ENCODE measurements around the gene CACNA1E. TPM values are rescaled to one million over a fixed set of nuclear protein-coding genes. Genes with fewer than 3 reads are reported as not detected.

CACNA1E gene
- polyA plus RNA-seq, 1 donor, result 0.32 TPM

DNA sequence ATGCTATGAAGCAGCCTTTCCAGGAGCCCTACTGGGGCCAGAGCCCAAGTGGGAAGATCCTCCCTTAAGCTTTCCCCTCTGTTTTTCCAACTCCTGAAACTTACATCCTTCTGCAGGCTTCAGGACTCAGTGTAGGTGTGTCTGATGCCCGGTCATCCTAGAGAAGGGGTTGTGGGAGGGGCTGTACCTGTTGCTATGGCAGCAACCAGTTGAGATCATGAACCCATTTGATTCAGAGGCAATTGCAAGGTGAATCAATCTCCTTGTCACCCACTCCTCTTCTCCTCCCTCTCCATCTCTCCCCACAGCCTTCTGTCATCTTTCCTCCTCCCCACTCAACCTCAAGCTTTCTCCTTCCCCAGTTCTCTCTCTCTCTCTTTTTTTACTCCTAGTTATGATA is 151.8 kb downstream of the CACNA1E start:
- no peak for DNase-seq (ENCODE audit: low read depth)

GRCh38 chr1:181637998-181638397 is 154.7 kb downstream of the CACNA1E start:
- DNase-seq (ENCODE audit: low read depth), result no peak

GRCh38 chr1:181640956-181641355 is 157.6 kb downstream of the CACNA1E start:
- no peak for DNase-seq (ENCODE audit: low read depth)

DNA sequence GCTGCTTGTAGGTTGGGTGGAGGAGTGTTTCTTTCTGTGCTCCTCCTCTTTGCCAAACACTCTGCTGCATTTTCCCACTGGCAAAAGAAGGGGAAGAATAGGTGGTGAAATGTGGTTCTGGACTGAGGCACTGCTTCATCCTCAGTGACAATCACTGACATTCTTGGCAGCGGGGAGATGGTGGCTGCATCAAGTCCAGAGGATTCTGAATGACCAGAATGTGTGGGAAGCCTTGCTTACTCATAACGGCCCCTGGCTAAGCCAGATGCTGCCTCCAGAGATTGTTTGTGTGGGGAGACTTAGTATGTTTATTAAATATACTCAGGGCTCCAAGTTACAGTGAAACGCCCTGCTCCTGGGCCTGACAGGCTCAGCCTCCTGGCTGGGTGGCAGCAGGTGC is 160.3 kb downstream of the CACNA1E start:
- no peak for DNase-seq (ENCODE audit: low read depth)

DNA sequence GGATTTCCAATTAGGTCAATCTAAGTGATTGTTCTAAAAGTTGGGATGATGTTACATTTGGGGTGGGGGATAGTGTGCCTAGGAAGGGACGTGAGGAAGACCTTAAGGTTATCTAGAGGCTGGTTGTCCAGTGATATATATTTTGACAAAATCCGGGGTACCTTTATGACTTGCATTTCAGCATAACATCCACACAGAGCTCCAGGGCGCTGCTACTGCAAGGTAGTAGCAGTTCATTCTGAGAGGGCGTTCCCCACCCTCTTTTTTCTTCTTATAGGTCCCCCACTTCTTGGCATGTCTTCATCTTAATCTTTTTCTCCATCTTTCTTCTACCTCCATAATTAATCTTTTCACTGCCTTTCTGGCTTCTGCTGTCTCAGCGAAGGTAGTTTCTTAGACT is 161.9 kb downstream of the CACNA1E start:
- DNase-seq (ENCODE audit: low read depth), result no peak

- DNase-seq (ENCODE audit: low read depth), result no peak
Measured at GRCh38 chr1:181646710-181647109, 163.4 kb downstream of the CACNA1E start.

GRCh38 chr1:181647314-181648035 is 164.2 kb downstream of the CACNA1E start:
- no peak for DNase-seq (ENCODE audit: low read depth)

- no peak for DNase-seq (ENCODE audit: low read depth)
Measured at GRCh38 chr1:181651276-181651675, 168.0 kb downstream of the CACNA1E start.

GRCh38 chr1:181655756-181656155 is 172.4 kb downstream of the CACNA1E start:
- no peak for DNase-seq (ENCODE audit: low read depth)

DNA sequence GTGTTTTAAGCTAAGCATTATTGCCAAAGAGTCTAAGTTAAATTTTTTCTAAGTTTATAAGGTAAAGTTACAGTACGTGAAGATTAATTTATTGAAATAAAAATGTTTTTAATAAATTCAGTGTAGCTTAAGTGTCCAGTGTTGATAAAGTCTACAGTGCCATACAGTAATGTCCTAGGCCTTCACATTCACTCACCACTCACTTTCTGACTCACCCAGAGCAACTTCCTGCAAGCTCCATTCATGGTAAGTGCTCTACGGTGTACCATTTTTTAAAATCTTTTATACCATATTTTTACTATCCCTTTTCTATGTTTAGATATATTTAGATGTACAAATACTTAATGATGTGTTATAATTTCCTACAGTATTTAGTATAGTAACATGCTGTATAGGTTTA is 173.2 kb downstream of the CACNA1E start:
- DNase-seq (ENCODE audit: low read depth), result no peak

DNA sequence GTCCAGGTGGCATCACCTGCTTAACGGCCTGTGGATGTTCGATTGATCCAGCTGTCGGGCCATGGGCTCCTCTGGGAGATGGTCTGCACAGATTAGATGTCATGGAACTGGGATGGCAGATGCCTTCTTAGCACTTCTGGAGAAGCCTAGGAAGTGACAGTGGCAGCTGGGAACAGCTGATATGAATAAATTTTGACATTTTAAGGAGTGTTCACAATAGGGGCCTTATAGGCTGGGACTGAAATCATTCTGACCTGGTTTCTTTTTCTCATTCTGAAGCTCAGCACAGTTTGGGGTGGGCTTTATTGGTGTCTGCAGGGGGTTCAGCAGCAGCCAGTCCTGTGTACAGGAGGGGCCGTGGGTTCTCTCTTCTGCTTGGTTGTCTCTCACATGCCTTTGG is 175.3 kb downstream of the CACNA1E start:
- no peak for DNase-seq (ENCODE audit: low read depth)

DNA sequence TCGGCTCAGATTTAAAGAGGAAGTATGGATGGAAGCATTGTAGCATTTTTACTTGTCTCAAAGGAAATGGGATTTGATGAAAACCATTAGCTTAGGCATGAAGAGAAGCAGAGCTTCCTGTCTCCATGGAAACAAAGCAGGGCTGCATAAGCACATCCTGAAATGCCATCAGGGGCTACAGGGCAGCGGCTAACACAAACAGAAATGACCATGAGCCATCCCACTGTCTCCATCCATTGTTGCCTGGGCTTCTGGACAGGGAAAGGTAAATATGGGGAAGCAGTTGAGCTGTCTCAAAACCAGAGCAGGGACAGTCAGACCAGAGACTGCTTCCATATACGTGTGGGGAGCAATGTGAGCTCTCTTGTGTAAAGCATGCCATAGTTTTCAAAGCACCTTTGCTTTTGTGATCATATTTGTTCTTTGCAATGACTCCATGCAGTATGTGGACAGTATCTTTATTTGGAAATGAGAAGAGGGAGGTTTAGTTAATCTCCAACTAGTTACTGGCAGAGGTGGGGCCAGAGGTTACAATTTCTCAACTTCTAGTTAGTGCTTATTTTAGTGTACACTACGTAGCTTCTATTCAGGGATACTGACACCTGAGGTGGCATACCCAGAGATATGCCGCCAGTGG is 176.1 kb downstream of the CACNA1E start:
- no peak for DNase-seq (ENCODE audit: low read depth)

GRCh38 chr1:181660621-181661020 is 177.3 kb downstream of the CACNA1E start:
- DNase-seq (ENCODE audit: low read depth), result no peak

DNA sequence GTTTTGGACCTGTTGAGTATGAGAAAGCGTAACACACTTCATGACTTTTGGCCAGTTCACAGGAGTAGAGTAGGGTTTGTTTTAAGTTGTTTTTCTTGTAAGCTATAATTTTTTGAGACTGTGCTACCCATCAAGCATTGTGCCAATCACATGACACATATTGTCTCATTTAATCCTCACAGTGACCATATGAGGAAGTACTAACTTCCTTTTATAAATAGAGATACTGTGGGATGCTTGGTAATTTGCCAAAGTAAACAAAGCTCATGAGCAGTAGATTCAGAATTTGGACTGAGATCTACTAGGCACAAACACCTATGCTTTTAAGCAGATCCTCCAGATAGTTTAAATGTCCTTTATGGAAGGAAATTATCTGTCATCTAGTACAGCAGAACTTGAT is 178.3 kb downstream of the CACNA1E start:
- DNase-seq (ENCODE audit: low read depth), result no peak

DNA sequence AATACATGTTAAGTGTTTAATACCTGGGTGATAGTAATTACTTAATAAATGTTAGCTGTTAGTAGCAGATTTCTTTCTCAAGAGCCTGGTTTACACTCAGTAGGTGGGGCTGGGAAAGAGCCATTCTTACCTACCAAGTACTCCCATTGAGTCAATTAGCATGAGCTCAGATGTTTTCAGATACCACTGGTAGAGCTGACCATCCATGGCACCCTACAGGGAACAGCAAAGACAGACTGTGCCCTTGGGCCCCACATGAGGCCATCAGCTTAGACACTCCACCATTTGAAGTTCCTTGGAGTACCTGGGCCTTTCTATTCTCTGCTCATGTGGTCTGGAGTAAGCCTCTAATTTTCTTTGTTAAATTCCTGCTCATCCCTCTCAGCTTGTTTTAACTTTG is 179.3 kb downstream of the CACNA1E start:
- DNase-seq (ENCODE audit: low read depth), result no peak

DNA sequence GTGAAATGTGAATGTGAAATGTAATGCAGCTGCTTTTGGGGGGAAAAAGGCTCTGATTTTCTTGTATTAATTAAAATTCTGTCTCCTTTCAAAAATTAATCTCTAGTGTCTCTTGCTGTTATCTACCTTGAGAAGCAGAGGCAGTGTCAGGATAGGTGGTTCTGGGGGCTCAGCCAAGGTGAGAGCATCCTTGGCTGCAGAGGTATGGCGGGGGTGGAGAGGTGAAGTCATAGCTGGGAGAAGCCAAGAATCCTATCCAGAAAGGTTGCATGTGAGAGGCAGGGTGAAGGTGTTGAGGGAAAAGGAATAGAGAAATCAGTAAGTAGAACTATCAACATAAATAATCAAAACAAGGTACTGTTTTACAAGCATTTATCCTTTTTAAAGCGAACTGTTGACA is 181.2 kb downstream of the CACNA1E start:
- no peak for DNase-seq (ENCODE audit: low read depth)

DNA sequence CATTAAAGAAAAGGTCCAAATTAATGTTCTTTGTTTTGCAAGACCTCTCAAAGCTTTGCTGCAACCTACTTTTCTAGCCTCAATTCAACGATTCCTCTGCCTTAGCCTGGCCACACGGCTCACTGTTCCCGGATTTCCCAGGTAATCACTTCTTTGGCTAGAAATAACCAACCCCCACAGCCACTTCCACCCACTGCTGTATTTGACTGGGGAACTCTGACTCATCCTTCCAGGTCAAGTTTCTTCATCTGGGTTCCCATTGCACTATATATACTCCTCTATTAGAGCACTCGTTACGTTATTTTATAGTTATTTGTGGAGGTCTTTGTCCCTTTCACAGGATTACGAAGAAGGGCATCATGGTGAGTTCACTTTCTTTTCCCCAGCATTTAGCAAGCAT is 185.9 kb downstream of the CACNA1E start:
- DNase-seq (ENCODE audit: low read depth), result no peak

GRCh38 chr1:181674617-181675016 is 191.3 kb downstream of the CACNA1E start:
- DNase-seq (ENCODE audit: low read depth), result no peak

- DNase-seq (ENCODE audit: low read depth), result no peak
Measured at GRCh38 chr1:181675091-181675917, 192.0 kb downstream of the CACNA1E start.

DNA sequence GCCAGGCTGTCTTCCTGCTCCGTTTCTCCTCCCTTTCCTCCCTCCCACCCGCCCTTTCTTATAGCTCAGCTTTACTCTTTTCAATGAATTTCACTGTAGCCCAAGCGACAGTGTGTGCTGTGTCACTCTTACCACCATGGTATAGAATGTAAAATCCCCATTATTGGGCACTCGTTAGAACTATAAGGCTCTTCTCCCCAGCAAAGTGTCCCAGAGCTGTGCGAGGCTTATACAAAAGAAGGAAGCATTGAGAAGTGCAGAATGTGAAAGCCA is 192.5 kb downstream of the CACNA1E start:
- DNase-seq (ENCODE audit: low read depth), result no peak

DNA sequence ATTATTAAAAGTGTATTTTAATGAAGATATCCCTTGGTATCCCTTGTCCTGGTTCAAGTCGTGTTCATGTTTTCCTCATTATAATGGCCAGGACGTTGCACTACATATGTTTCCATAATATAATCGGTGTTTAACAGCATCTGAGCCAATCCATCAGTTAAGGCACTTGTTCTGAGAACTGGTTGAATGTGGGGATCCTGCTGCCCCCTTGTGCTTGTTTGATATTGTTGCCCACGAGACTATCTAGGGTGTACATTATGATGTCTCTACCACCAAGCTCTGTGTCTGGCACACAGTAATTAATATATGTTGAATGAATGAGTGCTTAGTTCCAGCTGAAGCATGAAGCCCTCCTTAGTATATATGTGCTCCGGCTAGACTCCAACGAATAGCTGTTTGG is 193.0 kb downstream of the CACNA1E start:
- DNase-seq (ENCODE audit: low read depth), result no peak

GRCh38 chr1:181680332-181680731 is 197.0 kb downstream of the CACNA1E start:
- DNase-seq (ENCODE audit: low read depth), result no peak

DNA sequence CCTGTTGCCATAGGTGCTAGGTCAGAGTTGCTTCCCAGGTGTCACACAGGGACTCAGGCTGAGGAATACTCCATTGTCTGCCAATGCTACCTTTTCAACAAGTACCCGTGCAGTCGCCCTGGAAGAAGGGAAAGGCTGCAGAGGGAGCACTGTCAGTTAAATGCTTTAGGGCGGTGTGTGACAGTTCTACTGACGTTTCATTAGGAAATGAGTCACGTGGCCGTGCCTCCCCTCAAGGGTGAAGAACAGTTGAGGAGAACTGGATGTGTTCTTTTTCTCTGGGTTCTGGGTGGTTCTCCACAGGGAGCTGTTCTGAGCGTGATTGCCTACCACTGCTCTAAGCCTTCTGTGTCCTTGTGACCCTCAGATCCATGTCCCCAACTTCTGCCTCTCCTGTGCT is 197.6 kb downstream of the CACNA1E start:
- no peak for DNase-seq (ENCODE audit: low read depth)
